C4-2B (cell line): Measurements from ENCODE around the gene NOX4.

Experiments used
- CTCF ChIP-seq: fragments of 450-650 bp; conservative IDR thresholded peaks from 2 replicates; pipeline ENCODE4 v1.5.1; 2017; ENCODE audit warnings: mild to moderate bottlenecking
- ZFX ChIP-seq: fragments of 450-650 bp; IDR thresholded peaks from 2 replicates; pipeline ENCODE4 v1.6.1; 2017

DNA sequence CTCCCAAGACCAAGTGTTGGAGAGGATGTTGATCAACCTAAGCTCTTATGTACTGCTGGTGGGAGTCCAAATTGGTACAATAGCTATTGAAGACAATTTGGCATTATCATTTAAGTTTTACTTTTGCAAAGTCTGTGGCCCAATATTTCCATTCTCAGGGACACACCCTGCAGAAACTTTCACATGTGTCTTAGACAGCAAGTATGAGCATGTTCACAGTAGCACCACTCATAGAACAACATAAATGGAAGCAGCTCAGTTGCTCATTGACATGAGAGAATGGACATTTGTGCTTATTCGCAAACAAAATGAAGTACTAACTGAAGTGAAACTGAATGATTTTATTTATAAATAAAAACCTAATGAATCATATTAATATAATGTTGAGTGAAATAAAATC lies 135.5 kb downstream of the NOX4 start:
- TF ChIP-seq CTCF = no peak
- TF ChIP-seq ZFX = no peak
